Stimulated activated CD4-positive, alpha-beta T cell treated with anti-CD3 and anti-CD28 coated beads, Interleukin-12 subunit alpha, Interleukin-12 subunit beta, amount 100 ng/mL, for 4 hours (primary cell): ENCODE results near the gene SLC43A2.

Source experiments
- DNase-seq: peaks from one replicate; pipeline ENCODE4 v3.0.0-alpha.2; 2020

SLC43A2 gene

GRCh38 chr17:1621273-1621954 lies 7.2 kb downstream of the SLC43A2 start:
- DNase-seq = no peak

GRCh38 chr17:1620486-1620885 lies 8.1 kb downstream of the SLC43A2 start:
- no peak for DNase-seq

GRCh38 chr17:1617620-1618174 lies 10.9 kb downstream of the SLC43A2 start:
- DNase-seq = no peak

GRCh38 chr17:1616101-1616500 lies 12.5 kb downstream of the SLC43A2 start:
- DNase-seq = no peak

GRCh38 chr17:1612400-1612799 lies 16.2 kb downstream of the SLC43A2 start:
- no peak for DNase-seq

- DNase-seq = no peak
These were observed 16.9 kb downstream of the SLC43A2 start for GRCh38 chr17:1611715-1612114.

- no peak for DNase-seq
These were observed 20.0 kb downstream of the SLC43A2 start for GRCh38 chr17:1608676-1609075.

- DNase-seq = no peak
These were observed 20.7 kb downstream of the SLC43A2 start for GRCh38 chr17:1607971-1608320.

- DNase-seq = no peak
These were observed 22.2 kb downstream of the SLC43A2 start for GRCh38 chr17:1606352-1606985.

GRCh38 chr17:1605681-1606351 lies 22.8 kb downstream of the SLC43A2 start:
- no peak for DNase-seq

GRCh38 chr17:1604831-1605528 lies 23.7 kb downstream of the SLC43A2 start:
- DNase-seq = no peak

GRCh38 chr17:1601571-1601970 lies 27.1 kb downstream of the SLC43A2 start:
- DNase-seq = no peak

GRCh38 chr17:1598399-1599095 lies 30.1 kb downstream of the SLC43A2 start:
- no peak for DNase-seq

GRCh38 chr17:1597861-1598342 lies 30.7 kb downstream of the SLC43A2 start:
- DNase-seq = no peak

- no peak for DNase-seq
These were observed 35.1 kb downstream of the SLC43A2 start for GRCh38 chr17:1593630-1593931.

GRCh38 chr17:1592751-1593629 lies 35.6 kb downstream of the SLC43A2 start:
- DNase-seq = no peak

GRCh38 chr17:1591474-1592090 lies 37.1 kb downstream of the SLC43A2 start:
- DNase-seq = no peak

GRCh38 chr17:1590747-1591473 lies 37.7 kb downstream of the SLC43A2 start:
- no peak for DNase-seq

- no peak for DNase-seq
These were observed 38.4 kb downstream of the SLC43A2 start for GRCh38 chr17:1590029-1590746.
